DMS114 treated with DMSO at 0.1 percent for 48 hours (cell line): Measurements from ENCODE around the gene GRID1.

Experiments
- DNase-seq: peaks from one replicate; lab custom pipeline; 2025; ENCODE audit not compliant: unreplicated experiment; lab: John Stamatoyannopoulos, UW

The GRID1 gene

DNA sequence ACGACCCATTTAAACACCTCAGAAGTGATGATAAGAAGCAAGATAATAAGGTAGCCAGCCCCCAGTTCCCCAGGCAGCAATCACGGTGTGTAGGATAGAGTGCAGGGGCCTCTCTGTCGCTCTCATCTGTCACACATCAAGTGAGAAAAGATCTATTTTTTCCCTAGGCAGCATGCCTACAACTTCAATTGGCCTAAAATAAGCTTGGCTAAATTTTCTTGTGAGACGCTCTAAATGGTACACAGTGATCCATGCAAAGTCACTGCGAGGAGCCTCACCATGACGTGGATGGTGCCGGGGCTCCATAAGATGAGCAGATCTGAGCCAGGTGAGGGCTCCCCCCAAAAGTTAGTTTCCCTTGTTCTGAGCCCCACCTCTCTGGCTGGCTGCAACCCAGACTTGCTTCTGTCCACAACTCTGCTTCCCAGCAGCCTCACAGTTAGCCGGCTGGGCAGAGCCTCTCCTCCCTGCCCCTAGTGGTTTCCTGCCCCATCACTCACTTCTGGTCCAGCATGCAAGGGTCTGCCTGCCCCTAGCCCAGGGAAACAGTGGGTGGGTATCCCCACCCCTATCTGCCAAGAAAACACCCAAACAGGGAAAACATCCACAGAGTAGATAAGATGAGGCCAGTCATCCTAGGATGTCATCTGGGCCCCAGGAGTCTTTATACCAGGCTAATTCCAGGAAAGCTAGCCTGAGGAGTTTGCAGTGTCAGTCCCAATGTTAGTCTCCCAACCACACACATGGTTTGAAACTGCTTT, 342.1 kb downstream of the GRID1 start:
- no peak for DNase-seq

- DNase-seq: no peak
Measured at GRCh38 chr10:86023931-86024280, 342.7 kb downstream of the GRID1 start.

GRCh38 chr10:86023336-86023735, 343.3 kb downstream of the GRID1 start:
- no peak for DNase-seq

- no peak for DNase-seq
Measured at GRCh38 chr10:86022906-86023305, 343.7 kb downstream of the GRID1 start.

- no peak for DNase-seq
Measured at GRCh38 chr10:86020134-86020533, 346.5 kb downstream of the GRID1 start.

- DNase-seq: no peak
Measured at GRCh38 chr10:86019141-86019540, 347.5 kb downstream of the GRID1 start.

DNA sequence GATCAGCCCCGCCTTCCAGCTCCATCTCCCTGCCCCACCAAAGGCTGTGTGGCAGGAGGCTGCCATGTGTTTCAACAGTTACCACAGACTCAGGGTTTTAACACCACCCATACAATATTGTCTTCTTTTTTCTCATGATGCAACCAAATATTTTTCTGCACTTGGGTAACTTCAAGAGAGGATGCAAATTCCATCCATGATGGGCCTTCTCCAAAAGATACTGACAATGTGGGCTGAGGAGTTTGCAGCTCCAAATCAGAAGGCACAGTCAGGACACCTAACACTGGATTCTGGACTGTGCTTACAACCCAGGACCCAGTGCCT, 347.9 kb downstream of the GRID1 start:
- no peak for DNase-seq

DNA sequence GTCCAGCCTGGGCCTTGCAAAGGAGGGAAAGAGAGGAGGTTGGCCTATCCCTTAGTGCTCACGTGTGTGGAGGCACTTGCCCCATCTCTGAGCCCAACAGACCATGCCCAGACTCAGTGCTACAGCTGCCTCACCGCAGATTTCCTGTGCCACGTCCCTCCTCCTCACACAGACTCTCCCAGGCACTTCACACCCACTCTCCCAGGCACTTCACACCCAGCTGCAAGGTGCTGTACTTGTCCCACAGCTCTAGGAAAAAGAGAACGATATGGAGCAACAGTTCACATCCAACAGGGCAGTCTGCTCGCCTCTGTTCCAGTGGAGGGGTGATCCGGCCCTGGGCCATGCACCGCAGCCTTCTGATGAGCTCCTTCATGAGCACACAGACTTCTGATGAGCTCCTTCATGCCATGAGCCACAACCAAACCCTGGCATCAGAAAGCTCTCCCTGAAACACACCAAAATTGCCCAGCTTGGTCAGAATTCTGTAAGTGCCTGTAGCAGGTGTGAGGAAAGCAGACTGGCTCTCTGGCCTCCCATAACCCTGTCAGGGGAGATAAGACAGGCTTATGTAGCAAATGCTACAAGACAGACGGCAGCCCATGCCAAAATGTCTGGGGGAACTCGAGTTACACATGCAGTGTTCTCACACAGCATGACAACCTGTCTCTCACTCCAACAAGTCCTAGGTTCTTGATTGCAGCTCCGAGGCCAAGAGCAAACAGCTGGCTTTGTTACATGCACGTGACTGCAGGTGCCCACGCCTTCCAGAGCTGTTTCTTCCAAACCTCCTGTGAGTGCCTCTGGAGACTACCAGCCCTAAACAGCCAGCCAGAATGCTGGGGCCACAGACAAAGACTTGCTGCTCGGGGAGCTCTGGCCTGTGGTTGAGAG, 348.5 kb downstream of the GRID1 start:
- no peak for DNase-seq

DNA sequence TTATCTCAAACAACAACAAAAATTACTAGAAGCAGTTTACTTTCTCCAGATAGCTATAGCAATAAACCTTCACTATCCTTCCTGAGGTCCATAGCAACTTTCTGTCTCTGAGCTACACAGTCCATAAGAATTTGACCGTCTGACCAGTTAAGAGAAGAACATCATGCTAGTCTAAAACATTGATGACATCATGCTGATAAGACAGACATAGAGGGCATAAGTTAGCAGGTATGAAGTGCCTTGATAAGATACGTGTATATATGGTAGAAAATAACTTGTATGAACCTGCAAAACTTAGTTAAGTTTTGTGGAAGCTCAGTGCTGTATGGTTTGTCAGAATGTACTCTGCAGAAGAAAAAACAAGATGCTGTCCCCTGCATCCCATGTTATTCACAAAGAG, 353.0 kb downstream of the GRID1 start:
- DNase-seq: no peak

- no peak for DNase-seq
Measured at GRCh38 chr10:86007171-86007570, 359.4 kb downstream of the GRID1 start.

DNA sequence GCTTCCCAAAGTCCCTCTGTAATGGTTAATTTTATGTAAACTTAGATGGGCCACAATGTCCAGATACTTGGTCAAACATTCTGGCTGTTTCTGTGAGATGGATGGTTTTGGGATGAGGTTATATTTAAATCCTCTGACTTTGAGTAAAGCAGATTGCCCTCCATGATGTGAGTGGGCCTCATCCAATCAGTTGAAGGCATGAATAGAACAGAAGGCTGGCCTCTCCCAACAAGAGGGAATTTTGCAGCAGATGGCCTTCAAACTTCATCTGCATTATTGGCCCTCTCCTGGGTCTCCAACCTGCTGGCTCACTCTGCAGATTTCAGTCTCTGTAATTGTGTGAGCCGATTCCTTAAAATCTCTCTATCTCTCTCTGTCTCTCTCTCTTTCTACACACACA, 362.3 kb downstream of the GRID1 start:
- DNase-seq: no peak

DNA sequence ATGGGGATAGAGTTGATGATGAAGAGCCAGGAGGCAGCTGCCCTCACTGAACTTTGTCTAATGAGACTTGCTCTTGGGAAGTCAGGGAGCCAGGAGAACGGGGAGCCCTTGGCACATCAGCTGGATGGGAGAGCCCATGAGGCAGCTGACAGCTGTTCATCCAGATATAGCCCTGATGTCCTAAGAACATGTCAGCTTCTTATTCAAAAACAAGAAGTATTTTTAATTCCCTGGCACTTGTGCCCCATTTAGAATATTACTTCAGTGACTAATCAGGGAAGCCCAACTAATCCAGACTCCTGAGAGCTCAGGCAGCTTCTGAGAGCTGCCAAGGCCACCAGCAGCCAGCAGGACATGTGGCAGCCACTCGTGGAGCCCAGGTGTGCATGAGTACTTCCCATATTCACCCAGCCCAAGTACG, 363.4 kb downstream of the GRID1 start:
- no peak for DNase-seq

- DNase-seq: no peak
Measured at GRCh38 chr10:86001521-86001920, 365.1 kb downstream of the GRID1 start.

DNA sequence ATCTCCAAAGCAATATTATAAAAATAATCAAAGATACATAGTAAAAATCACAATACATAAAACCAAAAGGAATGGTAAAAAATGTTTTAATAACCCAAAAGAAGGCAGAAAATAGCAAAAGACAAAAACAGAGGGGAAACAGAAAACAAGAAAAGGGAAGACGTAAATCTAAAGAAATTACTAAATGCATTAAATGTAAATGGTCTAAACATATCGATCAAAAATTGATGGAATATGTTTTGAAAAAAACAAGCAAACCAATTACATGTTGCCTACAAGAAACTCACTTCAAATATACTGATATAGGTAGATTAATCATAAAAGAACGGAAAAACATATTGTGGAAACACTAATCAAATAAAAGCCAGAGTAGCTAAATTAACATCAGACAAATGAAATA, 369.1 kb downstream of the GRID1 start:
- DNase-seq: no peak

DNA sequence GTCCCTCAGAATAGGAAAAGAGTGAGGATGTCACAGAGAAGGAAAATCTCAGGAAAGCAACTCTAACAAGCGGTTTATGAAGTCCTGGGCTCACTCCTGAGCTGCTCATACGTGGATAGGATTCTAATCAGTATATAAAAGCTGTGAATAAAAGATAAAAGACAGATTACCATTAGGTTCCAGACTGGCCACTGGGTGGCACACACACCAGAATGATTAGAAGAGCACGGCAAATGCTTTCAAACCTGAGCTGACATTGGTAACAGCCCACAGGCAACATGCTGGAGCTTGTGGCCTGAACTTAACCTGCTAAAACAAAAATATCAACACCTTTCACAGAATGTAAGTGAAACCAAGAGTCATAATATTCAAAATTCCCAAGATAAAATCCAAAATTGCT, 370.8 kb downstream of the GRID1 start:
- peak; percentile 33 for DNase-seq

DNA sequence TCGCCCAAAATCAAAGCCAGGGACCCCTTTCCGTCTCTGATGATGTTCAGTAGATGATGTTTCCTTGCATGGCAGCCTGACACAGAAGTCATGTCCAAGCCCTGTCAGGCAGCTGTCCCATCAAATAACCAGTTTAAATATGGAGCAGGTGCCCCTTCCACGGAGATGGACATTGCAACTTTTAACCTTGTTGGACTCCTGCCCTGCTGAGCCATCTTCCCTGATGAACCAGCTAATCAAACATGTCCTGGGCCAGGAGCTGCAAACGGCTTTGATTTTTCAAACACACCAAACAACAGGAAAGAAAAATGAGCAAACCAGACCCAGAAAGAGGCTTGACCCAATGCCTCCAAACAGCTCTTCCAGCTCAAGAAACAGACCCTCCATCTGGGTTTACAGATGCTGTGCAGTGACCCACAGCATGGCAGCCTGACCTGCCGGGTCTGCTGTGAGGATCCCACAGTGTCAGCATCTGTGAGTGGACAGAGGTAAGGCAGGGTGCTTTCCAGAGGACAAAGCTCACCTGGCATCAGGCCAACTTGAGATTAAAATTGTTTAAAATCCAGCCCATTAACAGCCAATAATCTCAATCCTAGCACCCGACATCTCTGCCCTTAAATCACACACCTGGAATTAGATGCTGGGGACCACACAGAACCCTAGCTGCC, 372.6 kb downstream of the GRID1 start:
- no peak for DNase-seq

DNA sequence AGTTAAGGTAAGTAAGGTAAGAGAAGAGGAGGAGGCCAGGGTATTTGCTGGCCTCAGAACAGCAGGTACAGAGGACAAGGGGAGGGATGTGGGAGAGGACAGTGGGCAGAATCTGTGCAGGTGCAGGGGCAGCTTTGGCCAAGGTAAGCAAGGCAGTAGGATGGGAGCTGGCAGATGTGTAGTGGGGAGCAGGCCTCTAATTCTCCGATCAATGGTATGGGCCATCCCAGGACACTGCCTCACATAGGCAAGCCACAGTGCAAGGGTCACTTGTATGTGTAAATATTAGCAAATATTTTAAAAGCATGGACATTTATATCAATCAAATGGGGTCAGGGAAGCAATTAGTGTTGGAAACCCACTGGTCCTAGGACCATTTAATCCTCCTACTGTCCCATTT, 373.5 kb downstream of the GRID1 start:
- no peak for DNase-seq

- no peak for DNase-seq
Measured at GRCh38 chr10:85992324-85992723, 374.3 kb downstream of the GRID1 start.

DNA sequence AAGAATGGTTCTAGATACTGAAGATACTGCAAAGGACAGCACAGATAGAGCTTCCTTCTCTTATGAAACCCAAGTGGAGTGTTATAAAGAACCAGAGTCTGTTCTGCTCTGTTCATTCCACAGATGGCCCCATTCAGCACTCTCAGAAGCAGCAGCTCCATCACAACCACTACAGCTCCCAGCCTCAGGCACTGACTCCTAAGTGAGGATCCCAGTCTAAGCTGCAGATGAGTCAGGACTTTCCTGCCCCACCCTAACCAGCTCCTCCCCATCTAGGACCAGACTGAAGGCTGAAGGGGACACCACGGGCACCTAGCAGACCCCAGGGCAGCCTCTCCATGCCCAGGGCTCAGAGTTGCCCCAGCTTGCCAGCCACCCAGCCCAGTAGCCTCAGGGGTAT, 379.8 kb downstream of the GRID1 start:
- DNase-seq: no peak

- no peak for DNase-seq
Measured at GRCh38 chr10:85983051-85983450, 383.5 kb downstream of the GRID1 start.

DNA sequence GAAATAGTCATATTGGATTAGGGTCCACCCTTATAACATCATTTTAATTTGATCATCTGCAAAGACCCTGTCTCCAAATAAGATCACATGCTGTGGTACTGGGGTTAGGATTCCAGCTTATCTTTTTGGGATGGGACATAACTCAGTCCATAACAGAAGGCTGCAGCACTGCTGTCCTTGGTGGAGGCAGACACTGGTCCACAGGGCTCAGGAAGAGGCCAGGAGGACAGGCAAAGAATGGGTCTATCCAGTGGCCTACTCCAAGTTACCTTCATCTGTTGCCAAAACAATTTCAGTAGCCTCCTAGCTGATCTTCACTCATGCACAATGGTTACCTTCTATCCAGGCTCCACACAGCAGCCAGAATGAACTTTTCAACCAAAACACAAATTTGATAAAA, 387.0 kb downstream of the GRID1 start:
- DNase-seq: no peak
